Measurements from ENCODE around the gene METRN. TPM values are rescaled to one million over a fixed set of nuclear protein-coding genes. Genes with fewer than 3 reads are reported as not detected.

METRN gene
- total and polyA plus RNA-seq, 12 donors = 1.3 to 189 (median 75.6) TPM

DNA sequence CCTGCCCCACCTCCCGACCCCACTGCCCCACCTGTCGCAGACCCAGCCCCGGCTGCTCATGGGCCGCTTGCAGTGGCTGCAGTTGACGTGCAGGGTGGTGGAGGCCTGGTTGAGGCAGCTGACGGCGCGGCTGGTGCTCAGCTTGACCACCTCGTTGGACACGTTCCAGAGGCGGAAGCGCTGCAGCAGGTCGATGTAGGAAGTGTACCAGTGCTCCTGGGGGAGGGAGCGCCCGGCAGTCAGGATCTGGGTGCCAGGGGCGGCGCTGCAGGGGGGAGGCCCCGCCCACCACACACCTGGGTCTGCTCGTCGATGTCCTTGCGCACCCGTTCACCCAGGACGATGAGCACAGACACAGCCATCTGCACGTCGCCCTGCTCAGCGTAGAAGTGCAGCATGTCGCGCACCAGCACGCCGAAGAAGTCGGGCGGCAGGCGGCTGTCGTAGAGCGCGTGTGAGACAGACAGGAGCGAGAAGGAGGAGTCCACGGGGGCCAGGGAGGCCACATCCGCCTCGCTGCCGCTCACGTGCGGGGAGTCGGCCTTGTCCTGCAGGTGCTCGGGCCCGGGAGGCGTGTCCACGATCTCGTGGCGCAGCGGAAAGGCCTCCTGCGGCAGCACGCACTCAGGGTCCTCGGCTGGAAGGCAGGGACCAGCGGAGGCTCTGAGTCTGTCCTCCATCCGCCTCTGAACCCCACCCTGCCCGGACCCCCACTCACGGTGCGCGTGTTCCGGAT is 29.8 kb upstream of the METRN start:
- Histone ChIP-seq H3K9me3 (replicated peaks in 1 of 3) (no peaks in the 10 kb centered on the region), H3K4me3 (peak overlapping the region in 1 of 4 donors; percentile 79), H3K27ac (peak overlapping the region in 2 of 5 donors; percentile 79 to 81), H3K36me3 (replicated peaks in 1 of 2) (peaks cover 0 to 36% of the 10 kb centered on the region in 2 donors), H3K27me3 (no peaks in the 10 kb centered on the region), H3K4me1 (replicated peaks in 1 of 2) (peaks cover 27 to 54% of the 10 kb centered on the region in 2 donors)
- TF ChIP-seq, protein P1, sequence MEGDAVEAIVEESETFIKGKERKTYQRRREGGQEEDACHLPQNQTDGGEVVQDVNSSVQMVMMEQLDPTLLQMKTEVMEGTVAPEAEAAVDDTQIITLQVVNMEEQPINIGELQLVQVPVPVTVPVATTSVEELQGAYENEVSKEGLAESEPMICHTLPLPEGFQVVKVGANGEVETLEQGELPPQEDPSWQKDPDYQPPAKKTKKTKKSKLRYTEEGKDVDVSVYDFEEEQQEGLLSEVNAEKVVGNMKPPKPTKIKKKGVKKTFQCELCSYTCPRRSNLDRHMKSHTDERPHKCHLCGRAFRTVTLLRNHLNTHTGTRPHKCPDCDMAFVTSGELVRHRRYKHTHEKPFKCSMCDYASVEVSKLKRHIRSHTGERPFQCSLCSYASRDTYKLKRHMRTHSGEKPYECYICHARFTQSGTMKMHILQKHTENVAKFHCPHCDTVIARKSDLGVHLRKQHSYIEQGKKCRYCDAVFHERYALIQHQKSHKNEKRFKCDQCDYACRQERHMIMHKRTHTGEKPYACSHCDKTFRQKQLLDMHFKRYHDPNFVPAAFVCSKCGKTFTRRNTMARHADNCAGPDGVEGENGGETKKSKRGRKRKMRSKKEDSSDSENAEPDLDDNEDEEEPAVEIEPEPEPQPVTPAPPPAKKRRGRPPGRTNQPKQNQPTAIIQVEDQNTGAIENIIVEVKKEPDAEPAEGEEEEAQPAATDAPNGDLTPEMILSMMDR (IDR thresholded peaks at IDR 0.05) = no peak
- no peak for TF ChIP-seq POLR2A (IDR thresholded peaks at IDR 0.05)
- 87 to 94% (median 91%) methylated on average over 9 to 61 of the region's 61 CpGs for WGBS, 4 donors
- DNase-seq = peak in 3 of 7 donors; percentile 43 to 80 (median 55)
- intact Hi-C loops (cut with DNase I) = no loop called here

DNA sequence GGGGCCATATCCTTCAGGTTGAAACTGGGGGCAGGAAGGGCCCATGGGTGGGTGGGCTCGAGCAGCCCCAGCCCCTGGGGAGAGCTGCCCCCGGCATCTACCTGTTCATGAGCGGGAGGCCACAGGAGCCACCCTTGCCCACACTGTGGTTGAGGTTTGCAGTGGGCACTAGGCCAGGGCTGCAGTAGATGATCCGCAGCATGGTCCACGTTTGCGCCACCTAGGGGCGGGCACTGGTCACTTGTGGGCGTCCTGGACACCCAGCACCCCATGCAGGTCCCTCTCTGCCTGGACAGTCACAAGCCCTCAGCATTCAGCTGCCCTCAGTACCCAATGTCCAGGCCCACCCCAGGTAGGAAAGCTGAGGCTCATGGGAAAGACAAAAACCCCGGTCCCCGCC is 29.0 kb upstream of the METRN start:
- Histone ChIP-seq H3K9me3 (replicated peaks in 1 of 3) (no peaks in the 10 kb centered on the region), H3K36me3 (replicated peaks in 1 of 2) (peaks cover 0 to 36% of the 10 kb centered on the region in 2 donors), H3K27ac (no peak overlapping the region), H3K27me3 (no peaks in the 10 kb centered on the region), H3K4me3 (no peak overlapping the region), H3K4me1 (replicated peaks in 1 of 2) (peaks cover 24 to 53% of the 10 kb centered on the region in 2 donors)
- intact Hi-C loops (cut with DNase I) = no loop called here
- TF ChIP-seq POLR2A (IDR thresholded peaks at IDR 0.05) = no peak
- TF ChIP-seq, protein P1 (IDR thresholded peaks at IDR 0.05) = peak; percentile 15 to 45 (median 34)
- peak in 6 of 7 donors; percentile 62 to 81 (median 77) for DNase-seq
- 61 to 83% (median 64%) methylated on average over 5 to 10 of the region's 10 CpGs for WGBS, 4 donors

DNA sequence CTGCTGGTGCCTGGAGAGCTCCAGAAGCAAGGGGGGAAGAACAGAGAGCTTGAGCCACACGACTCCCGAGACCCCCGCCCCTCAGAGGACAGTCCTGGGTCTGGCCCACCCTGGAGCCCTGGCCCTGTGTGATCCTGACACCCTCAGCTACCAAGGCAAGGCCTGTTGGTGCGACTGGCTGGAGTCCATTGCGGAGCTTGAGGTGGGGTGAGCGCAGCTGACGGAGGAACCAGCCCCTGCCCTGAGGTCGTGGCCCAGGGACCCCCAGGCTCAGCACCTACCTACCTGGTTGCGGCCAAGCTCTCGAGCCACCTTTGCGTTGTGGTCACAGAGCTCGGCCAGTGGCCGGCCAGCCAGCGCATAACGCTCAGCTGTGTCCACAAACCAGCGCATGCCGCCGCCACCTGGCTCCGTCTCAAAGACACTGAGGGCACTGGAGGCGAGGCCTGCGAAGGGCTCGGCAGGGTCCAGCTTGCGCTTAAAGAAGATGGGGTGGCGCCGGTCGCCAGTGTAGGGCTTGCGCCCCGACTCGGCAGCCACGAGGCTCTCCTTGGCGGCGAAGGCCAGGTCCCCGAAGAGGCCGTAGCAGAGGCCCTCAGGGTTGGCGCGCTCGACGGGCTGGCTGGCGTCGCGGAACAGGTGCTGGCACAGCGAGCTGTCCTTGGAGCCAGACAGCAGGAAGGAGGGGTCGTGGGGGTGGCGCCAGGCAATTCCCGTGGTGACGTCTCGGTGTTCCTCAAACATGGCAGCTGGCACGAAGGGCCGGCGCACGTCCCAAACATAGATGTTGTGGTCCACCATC is 28.3 kb upstream of the METRN start:
- intact Hi-C loops (cut with DNase I) = no loop called here
- H3K4me1 ChIP-seq (replicated peaks in 1 of 2) = peaks cover 17 to 46% of the 10 kb centered on the region in 2 donors
- H3K4me3 ChIP-seq = no peak overlapping the region
- WGBS, 4 donors = 78 to 91% (median 87%) methylated on average over 6 to 51 of the region's 51 CpGs
- peaks cover 0 to 32% of the 10 kb centered on the region in 2 donors for H3K36me3 ChIP-seq (replicated peaks in 1 of 2)
- no peaks in the 10 kb centered on the region for H3K9me3 ChIP-seq (replicated peaks in 1 of 3)
- no peak for TF ChIP-seq POLR2A (IDR thresholded peaks at IDR 0.05)
- TF ChIP-seq, protein P1 (IDR thresholded peaks at IDR 0.05) = no peak
- peak in 1 of 7 donors; percentile 27 for DNase-seq
- no peak overlapping the region for H3K27ac ChIP-seq
- no peaks in the 10 kb centered on the region for H3K27me3 ChIP-seq

DNA sequence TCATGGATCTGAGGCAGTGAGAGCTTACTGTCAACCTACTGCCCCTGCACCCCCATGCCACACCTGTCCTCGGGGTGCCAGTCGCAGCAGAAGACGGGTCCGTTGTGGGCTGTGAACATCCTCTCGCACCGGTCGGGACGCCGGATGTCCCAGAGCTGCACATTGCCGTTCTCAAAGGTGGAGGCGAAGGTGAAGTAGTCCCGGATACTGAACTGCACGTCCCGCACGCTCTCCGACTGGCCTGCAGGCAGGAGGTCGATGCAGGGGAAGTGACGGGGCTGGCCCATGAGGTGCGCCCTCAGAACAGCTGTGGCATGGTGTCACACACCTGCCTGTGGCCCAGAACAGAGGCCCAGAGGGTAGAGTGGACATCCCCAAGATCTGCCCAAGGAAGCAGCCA is 27.4 kb upstream of the METRN start:
- peaks cover 0 to 24% of the 10 kb centered on the region in 2 donors for H3K36me3 ChIP-seq (replicated peaks in 1 of 2)
- H3K27me3 ChIP-seq = no peaks in the 10 kb centered on the region
- H3K4me3 ChIP-seq = no peak overlapping the region
- no peaks in the 10 kb centered on the region for H3K9me3 ChIP-seq (replicated peaks in 1 of 3)
- no peak for TF ChIP-seq POLR2A (IDR thresholded peaks at IDR 0.05)
- TF ChIP-seq, protein P1 (IDR thresholded peaks at IDR 0.05) = no peak
- H3K4me1 ChIP-seq (replicated peaks in 1 of 2) = peaks cover 17 to 38% of the 10 kb centered on the region in 2 donors
- no peak overlapping the region for H3K27ac ChIP-seq
- intact Hi-C loops (cut with DNase I) = no loop called here
- no peak for DNase-seq
- 87 to 93% (median 90%) methylated on average over 10 to 19 of the region's 19 CpGs for WGBS, 4 donors

All from adrenal gland (tissue), 12 donors.